ENCODE data around the gene FAM53A.

FAM53A gene

DNA sequence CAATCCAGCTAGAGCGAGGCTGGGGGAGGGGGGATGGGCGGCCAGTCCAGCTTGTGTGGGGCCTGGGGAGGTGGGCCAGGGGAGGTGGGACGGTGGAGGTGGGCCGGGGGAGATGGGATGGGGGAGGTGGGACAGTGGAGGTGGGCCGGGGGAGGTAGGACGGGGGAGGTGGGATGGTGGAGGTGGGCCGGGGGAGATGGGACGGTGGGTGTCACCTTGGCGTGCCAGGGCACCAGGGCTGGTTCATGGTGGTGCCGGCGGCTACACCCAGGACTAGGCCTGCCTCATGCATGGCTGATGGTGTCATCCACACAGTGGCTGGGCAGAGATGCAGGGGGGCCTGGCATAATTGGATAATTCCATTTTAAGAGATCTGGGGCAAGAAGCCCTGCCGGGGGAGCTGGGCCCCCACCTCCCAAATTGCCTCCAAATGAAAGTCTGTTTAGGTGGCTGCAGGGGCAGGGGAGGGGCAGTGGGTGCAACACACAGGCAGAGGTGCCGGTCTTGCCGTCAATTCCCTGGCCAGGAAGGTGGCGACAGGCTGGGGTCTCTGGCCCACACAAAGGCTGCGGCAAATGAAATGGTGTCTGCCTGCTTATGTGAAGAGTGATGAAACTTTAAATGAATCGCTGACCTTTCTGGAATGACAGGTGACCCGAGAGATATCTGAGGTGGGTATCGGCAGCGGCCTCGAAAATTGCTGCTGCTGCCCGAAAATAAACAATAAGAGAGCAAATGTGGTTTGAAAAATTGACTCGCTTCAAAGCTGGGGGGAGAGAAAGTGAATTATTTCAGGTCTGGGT is 82.1 kb downstream of the FAM53A start:
- no peak for DNase-seq

DNA sequence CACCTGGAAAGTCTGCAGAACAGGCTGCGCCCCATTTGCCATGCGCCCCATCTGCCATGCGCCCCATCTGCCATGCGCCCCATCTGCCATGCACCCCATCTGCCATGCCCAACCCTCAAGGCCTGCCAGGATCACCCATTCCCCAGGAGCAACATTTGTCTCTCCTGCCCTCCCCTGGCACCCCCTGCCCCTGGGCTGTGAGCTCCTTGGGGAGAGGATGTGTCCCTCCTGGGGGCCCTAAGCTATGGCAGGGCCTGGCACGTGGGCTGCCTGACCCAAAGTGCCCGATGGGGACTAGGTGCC is 82.6 kb downstream of the FAM53A start:
- no peak for DNase-seq

DNA sequence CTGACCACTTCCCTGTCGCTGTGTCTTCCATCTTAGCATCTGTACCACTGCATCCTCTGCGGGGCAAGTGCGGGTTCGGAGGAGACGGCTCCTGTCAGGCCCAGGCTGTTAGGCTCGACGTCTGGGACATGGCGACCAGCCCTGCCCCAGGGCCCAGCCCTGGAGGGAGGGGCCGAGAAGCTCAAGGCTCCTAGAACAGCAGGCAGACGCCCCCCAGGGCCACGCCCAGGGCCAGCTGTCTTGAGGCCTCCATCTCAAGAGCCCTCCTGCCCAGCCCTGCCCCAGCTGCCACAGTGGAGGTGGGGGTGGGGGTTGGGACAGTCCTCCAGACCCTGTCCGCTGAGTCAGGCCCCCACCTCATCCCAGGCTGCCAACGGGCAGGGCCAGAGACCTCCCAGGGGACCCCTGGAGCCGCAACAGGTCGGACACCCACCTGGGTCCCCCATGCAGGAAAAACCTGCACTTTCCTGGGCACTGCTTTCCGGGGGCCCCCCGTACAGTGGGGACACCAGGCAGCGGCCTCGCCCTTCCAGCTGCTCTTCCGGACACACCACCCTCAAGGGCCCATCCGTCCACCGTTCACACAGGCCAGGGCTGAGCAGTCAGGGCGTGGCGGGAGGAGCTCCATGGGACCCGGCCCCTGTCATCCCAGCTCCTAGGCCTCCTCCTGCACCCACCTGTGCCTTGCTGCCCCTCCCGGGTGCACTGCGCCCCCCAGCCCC is 83.1 kb downstream of the FAM53A start:
- no peak for DNase-seq

DNA sequence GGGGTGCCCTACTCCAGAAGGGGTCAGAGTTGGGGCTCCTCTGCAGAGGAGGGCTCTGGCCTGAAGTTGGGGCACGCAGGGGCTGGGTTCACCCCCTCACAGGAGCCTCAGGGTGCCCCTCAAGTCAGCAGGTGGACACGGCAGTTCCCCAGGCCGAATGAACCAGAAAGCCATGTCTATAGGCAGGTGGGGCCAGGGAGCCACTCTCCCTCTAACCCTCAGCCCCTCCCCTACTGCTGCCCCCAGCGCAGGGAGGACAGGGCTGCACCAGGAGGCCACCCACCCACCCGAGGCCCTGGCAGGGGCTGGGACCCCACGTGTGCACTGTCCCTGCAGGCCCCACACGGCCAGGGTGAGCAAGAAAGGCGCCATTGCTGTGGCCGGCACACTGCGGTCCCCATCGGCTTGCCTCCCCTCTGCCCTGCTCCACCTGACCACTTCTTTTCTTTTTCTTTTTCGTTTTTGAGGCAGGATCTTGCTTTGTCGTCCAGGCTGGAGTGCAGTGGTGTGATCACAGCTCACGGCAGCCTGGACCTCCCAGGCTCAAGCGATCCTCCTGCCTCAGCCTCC is 83.8 kb downstream of the FAM53A start:
- no peak for DNase-seq

DNA sequence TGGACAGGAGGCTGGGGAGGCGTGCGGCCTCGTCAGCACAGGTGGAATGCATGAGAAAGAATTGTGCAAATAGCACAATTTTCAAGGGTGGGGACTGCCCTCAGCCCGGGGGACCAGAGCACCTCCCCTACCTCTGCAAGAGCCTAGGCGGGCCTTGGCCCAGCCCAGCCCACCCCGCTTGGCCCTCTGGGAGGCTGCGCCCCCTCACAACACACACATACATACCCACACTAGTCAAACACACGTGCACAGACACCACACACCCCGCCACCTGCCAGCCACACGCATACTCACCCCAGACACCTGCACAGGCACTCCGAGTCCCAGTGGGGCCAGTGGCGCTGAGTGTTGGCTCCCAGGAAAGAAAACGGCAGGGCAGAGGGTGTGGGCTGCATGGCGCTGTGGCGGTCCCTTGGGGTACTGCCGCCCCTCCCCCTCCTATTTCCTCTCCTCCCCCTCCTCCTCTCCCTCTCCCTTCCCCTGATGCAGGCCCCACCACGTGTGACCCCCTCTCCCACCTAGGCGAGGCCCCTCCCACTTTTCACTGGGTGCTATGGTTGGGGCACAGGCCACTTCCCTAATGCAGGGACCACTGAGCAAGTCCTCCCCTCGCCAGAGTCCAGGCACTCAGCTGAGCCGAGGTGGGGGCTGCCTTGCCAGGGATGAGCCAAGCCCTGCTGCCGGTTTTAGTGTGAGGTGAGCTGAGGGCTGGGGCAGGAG is 84.5 kb downstream of the FAM53A start:
- no peak for DNase-seq

DNA sequence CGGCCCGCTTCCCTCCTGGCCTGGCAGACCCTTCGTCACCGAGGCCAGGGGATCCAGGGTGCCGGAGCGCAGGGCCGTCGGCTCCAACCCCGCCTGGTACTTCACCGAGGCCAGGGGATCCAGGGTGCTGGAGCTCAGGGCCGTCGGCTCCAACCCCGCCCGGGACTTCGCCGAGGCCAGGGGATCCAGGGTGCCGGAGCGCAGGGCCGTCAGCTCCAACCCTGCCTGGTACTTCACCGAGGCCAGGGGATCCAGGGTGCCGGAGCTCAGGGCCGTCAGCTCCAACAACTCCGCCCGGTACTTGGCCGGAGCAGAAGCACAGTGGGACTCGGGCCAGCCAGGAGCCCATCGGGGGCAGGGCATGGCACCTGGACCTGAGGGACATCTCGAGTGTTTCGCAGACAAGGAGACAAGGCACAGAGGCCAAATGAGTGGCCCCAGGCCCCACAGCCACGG is 85.1 kb downstream of the FAM53A start:
- no peak for DNase-seq

DNA sequence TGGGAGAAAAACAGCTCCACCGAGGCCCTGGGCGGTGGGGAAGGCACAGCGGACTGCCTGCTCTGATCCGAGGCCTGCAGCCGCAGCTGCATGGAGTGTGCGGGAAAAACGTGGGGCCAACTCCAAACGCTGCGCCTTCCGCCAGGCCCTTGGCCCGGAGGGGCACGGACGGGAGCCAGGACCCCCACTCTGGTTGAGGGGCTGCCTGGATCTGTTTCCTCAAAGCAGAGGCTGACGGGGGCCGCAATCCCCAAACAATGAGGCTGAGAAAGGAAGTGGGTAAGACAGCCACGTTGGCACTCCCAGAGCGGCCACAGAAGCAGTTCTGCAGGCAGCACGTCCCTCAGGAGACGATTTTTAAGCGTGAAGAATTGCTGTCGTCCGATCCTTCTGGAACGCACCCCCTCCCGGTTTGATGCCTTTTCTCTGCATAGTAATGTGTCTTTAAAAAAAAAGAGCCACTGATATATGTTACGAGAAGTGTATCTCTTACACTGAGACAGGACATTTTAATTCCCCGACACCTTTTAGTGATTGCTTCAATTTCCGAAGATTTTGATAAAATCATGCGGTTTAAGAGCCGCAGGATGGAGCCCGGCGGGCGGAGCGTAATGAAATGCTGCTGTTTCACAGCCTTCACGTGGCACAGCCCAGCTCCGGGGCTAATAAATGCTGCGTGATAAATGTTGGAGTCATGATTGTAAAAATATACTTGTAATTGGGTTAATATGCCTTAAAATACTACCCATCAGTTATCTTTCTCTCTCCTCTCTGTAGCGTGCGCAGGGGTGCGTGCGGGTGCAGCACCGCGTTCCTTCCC is 85.7 kb downstream of the FAM53A start:
- no peak for DNase-seq

DNA sequence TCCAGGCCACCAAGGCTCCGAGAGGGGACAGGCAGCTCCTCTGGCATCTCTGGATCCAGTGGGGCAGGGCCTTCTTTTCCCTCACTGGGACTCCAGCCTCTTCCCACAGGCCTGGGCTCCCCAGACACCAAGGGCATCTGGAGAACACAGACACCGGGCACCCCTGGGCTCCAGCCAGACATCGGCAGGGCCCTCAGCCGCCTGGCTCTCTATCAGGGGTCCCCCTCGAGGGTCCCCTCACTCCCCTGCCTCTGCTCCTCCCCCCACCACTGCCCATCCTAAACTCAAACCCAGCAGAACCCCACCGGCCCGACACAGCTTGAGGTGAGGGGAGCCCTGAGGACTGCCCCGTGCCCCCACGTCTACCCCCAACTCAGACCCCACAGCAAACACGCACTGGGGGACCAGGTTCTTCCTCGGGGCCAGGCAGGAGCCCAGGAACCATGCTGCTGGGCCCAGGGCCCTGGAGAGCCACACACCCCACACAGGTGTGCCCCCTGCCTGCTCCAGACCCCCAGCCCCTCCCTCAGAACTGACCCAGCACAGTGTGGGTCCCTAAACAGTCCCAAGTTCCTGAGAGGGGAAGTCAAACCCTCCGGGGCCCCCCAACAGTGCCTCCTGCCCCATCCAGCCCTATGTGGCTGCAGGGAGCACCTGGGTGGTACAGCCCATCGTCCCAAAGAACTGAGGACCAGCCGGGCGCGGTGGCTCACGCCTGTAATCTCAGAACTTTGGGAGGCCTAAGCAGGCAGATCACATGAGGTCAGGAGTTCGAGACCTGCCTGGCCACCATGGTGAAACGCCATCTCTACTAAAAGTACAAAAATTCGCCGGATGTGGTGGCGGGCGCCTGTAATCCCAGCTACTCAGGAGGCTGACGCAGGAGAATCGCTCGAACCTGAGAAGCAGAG is 86.8 kb downstream of the FAM53A start:
- no peak for DNase-seq

DNA sequence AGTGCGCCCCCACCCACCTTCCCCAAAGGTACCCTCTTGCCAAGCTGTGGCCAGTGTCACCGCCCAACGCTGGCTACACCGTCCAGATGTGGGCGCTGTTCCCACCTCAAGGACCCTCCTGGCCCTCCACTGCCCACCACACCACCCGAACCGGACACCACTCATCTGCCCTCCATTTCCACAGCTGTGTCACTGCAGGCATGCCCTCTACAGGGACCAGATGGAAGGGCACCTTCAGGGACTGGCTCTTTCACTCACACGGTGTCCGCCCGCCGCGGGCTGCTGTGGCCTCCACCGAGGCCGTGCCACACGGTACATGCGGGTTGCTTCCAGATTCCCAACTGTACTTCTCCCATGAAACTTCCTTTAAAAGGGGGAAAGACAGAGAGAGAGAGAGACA is 87.7 kb downstream of the FAM53A start:
- no peak for DNase-seq

DNA sequence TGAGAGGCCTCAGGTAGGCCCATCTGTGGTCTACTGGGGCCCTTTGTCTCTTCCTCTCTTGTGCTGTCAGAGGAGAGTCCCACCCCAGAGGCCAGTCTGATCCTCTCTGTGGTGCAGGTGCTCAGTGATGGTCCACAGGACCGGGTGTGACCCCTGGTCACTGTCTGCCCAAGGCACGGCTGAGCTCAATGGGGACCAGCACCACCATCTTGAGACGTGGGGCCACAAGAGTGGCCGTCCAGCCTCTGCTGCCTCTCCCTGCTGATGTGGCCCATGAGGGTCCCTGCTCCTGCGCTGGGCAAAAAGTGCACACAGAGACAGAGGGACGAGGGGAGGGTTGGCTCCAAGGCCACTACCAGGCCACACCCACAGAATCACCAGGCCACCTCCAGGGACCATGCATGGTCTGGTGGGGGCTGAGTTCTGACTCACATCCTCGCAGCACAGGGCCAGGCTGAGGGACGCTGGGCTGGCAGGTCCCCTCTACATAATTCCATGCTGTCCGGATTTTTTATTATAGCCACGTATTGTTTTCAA is 88.3 kb downstream of the FAM53A start:
- no peak for DNase-seq

DNA sequence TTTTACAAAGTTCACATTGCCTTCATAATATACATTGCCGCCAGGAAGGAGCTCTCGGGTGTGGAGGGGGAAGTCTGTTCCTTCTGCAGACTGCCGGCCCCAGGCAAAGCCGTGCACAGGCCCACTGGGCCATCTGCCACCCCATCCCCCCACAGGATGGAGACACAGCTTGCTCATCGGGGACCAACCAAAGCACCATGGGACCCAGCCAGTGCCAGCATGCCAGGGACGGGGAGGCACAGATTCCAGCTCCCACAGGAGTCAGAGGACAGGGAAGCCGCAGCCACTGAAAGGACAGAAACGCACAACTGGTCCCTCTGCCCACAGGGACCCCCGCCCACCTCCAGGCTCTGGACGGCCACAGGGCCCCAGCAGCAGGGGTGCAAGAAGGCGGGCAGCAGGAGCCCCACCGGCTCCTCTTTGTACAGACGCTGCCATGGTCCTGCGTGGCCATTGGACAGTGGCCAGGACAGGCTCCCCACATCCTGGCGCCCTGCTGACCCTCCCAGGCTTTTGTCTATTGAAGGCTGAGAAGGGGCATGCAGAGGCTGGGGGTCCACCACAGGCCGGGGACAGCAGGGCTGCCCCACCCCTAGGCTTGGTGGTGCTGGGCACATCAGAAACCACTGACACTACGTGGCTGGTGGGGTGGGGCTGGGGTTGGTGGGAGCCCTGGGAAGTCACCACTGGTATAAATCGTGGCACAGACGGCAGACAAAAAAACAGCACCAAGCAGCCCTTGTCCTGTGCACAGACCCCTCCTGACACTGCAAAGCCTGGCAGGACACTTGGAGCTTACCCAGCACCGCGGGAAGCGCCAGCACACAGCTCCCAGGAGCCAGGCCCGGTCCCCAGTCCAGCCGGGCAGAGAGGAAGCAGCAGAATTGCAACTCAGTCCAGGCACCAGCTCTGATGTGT is 89.0 kb downstream of the FAM53A start:
- DNase-seq, result no peak

DNA sequence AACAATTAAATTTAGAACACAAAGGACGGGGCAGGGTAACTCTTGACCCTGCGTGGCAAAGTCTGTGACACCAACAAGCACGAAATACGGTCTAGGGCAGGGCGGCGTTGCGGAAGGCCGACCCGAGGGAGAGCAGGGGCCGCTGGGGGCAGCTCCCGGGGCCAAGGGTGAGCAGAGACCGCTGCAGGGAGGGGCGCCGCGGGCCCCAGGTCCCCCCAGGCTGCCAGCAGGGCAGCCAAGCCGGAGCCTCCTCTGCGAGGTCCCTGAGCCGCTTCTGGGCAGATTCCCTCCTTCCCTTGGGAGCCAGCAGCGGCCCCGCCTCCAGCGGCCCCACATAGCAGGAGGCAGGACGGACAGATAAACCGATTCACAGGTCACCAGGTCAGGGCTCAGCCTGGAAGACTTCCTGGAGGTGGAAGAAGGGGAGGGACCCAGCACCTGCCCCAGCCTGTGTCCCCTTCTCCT is 90.2 kb downstream of the FAM53A start:
- no peak for DNase-seq

DNA sequence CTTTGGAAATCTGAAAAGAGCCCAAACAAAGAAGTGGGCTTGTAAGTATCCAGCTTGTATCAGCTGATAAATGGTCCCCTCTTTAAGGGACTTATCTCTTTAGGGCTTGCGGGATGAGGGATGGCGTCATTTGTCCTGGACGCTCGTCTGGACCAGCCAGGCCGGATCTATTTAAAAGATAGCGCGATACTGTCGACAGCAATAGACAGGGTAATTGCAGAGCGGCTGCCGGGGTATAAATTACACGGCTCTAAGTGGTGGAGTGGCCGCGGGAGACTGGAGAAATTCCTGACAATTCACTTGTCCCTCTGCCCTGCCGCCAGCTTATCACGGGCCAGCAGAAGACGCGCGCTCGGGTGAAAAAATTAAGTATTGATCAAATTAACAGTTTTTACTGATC is 90.7 kb downstream of the FAM53A start:
- no peak for DNase-seq

DNA sequence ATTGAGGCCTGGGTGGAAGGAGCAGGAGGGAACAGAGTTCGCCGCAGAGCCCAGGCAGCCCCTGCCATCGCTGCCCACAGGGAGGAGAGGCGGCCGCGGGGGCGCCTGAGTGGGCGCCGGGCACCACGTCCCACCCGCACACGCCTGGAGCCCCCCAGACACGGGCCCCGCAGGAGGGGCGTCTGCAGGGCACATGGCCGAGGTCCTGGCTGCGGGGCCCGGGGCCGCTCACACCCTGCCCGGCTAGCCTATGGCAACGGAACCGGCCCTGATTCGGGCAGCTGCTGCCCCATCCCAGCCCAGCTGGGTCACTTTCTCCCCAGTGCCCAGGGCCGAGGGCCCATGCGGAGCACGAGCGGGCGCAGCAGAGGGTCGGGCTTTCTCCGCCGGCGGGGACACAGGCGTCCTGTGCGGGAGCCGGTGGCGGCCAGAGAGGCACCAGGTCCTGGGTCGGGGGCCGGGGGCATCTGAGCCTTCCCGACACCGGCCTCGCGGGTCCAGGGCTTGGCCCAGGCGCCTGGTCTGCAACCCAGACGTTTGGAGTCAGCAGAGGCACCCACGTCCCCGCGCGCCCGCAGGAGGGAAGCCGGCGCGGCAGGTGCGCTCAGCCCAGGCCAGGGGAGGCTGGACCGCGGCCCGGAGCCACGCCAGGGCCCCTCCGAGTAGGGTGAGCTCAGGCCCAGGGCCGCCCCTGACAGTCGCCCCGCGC is 91.2 kb downstream of the FAM53A start:
- no peak for DNase-seq

DNA sequence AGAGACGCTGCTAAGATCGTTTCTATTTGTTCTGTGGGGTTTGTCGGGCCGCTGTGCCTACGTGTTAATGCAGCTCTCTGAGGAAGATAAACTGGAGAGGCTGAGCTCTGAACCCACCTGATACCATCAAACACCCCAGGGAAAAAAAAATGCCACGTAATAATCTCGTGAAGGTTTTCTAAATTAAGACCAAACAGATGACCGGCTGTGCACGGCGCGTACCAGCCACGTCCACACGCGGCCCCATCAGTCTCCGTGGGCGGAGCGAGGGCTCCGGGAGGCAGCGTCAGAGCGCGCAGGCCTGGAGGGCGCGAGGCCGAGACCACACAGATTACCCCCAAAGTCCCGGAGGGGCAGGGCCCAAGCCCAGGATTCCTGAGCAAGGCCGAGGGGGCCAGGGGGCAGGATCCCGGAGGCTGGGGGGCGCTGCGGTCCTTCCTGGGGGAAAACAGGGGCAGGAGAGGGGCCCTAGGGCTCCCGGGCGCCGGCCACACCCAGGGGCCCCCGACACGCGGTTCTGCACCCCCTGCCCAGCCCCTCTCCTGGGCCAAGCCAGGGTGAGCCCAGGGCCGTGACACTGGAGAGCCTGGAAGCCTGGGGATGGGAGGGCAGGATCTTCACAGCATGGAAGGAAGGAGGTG is 91.9 kb downstream of the FAM53A start:
- DNase-seq, result no peak

DNA sequence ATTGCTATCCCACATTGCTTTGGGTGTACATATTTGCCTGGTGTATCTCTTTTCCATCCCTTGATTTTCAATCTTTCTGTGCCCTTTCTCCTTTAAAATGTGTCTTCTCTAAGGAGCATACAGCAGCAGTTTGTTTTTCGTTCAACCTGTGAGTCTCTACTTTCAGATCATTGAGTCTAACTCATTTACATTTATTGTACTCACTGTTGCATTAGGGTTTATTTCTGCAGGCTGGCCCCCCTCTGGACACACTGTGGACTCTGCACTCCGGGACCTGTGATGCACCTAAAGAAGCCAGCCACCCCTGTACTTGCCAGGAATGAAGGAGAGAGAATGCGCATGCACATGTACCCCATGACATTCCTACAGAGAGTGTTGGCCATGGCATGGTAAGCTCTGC is 93.0 kb downstream of the FAM53A start:
- DNase-seq, result no peak

DNA sequence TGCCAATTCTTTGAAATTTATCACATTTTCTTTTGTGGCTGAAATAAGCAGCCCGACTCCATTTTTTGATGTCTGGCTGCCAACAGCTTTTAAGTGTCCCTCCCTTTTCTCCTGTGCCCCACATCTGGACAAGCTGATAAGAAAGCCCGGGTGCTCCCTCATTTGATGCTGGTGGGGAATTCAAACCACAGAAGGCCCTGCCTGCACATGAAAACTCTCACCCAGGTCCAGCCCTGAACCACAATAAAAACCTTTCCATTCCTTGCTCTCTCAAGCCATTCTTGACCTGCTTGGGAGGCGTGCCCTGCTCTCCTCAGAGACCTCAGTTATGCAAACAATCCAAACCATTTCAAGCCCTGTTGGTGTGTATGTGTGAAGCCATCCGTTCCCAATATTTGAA is 93.9 kb downstream of the FAM53A start:
- DNase-seq, result no peak
